Vagina (tissue), 2 donors: ENCODE measurements around the gene CAVIN3.

Experiments used
- CTCF ChIP-seq, 3 experiments: fragments of 450-650 bp in 2 of 3; fragments of 200-600 bp in 1 of 3; sonication (generic) in 1 of 3; IDR thresholded peaks; one replicate each; pipeline ENCODE4 v1.5.1; 2017 to 2019; ENCODE audit warnings: antibody characterized with exemption in 3 of 3, mild to moderate bottlenecking in 2 of 3, moderate library complexity in 2 of 3
- POLR2A ChIP-seq, 2 donors: fragments of 450-650 bp; IDR thresholded peaks; one replicate each; pipeline ENCODE4 v1.6.1; 2017; ENCODE audit warnings: antibody characterized with exemption in 2 of 2, mild to moderate bottlenecking in 2 of 2, moderate library complexity in 2 of 2
- POLR2AphosphoS5 ChIP-seq, 2 donors: sonication (generic); formaldehyde crosslinking; IDR thresholded peaks; one replicate each; pipeline ENCODE4 v1.9.0; 2017; ENCODE audit warnings: antibody characterized with exemption in 2 of 2, mild to moderate bottlenecking in 2 of 2, low read depth in 1 of 2; ENCODE audit not compliant: insufficient read depth in 1 of 2

DNA sequence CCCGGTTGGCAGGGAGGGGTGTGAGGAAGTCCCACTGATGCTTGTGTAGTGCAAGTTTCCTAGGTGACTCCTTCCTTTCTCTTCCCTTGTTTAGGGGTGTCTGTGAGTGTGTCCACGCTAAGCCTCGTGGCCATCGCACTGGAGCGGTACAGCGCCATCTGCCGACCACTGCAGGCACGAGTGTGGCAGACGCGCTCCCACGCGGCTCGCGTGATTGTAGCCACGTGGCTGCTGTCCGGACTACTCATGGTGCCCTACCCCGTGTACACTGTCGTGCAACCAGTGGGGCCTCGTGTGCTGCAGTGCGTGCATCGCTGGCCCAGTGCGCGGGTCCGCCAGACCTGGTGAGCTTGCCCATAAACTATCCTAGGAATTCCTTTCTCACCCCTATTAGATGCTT is 50.3 kb downstream of the CAVIN3 start:
- TF ChIP-seq CTCF (IDR thresholded peaks at IDR 0.05) (no peak), POLR2A (IDR thresholded peaks at IDR 0.05) (no peak), POLR2AphosphoS5 (IDR thresholded peaks at IDR 0.05; ENCODE audit: insufficient read depth in 1 of 2, low read depth in 1 of 2) (no peak)
